ENCODE data around the gene ICA1. TPM values are rescaled to one million over a fixed set of nuclear protein-coding genes. Genes with fewer than 3 reads are reported as not detected.

ICA1 gene
- total and polyA plus RNA-seq, 2 of the 13 experiments (the other 11 are each of a cell fraction or from before 2014, with no cell fraction given): 0.29 TPM; not detected in 1

DNA sequence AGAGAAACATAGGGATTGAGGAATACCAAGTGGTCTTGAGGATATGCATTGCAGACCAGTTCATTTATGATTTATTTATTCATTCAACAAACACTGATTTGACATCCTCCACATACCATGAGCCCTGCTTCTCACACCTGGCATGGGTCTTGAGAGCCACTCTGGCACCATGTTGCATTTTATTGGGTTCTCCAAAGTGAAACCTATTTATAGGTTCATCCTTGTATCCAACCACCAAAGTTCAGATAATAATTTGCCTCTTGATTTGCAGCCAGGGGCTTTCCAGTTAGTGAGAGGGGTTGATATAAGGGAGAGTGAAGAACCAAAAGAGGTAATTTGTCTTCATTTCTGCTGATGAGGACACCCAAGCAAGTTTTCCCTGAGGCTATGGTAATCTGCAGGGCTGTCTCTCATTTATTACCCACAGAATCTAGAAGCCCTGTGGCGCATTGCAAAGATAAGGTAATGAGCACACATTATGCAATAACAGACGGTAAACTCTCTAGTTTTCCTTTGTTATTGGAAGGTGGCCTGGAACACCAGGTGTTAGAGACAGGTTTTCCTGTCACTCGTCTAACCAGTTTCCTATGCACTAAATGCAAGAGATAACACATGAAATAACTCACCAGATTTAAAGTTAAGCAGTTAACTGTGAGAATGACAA is 28.8 kb upstream of the ICA1 start:
- H3K4me1 ChIP-seq (ENCODE audit: insufficient read depth, low read length): no peaks in the 10 kb centered on the region
- in situ Hi-C loops (cut with HindIII; ENCODE audit: extremely low pct_ligation_motif_present, low pct_unique_long_range_greater_than_20kb): no loop called here
- no peak for TF ChIP-seq ZSCAN21 (CRISPR knock-in tag; IDR thresholded peaks at IDR 0.05; ENCODE audit: borderline replicate concordance)
- no peak for TF ChIP-seq EP300 (IDR thresholded peaks at IDR 0.05; ENCODE audit: low read depth in 2 of 2, low read length in 2 of 2)
- TF ChIP-seq EP300 (CRISPR knock-in tag; IDR thresholded peaks at IDR 0.05; ENCODE audit: borderline replicate concordance): no peak
- no peak for TF ChIP-seq SNAI1 (CRISPR knock-in tag; IDR thresholded peaks at IDR 0.05; ENCODE audit: borderline replicate concordance)
- no peak for TF ChIP-seq TCF7L2 (IDR thresholded peaks at IDR 0.05; ENCODE audit: low read depth, low read length)
- no peak for TF ChIP-seq ZKSCAN5 (CRISPR knock-in tag; IDR thresholded peaks at IDR 0.05)
- no peak for TF ChIP-seq TP53 (CRISPR knock-in tag; conservative IDR thresholded peaks at IDR 0.05)
- TF ChIP-seq KLF6 (CRISPR knock-in tag; IDR thresholded peaks at IDR 0.05): no peak
- no peak for TF ChIP-seq NBN (conservative IDR thresholded peaks at IDR 0.05)
- no peak for TF ChIP-seq IKZF4 (CRISPR knock-in tag; IDR thresholded peaks at IDR 0.05; ENCODE audit: borderline replicate concordance, low read depth, not compliant biosample characterization)
- TF ChIP-seq NCOA1 (CRISPR knock-in tag; IDR thresholded peaks at IDR 0.05): no peak
- TF ChIP-seq ZFX (CRISPR knock-in tag; IDR thresholded peaks at IDR 0.05; ENCODE audit: low read depth): no peak
- TF ChIP-seq, protein P1, sequence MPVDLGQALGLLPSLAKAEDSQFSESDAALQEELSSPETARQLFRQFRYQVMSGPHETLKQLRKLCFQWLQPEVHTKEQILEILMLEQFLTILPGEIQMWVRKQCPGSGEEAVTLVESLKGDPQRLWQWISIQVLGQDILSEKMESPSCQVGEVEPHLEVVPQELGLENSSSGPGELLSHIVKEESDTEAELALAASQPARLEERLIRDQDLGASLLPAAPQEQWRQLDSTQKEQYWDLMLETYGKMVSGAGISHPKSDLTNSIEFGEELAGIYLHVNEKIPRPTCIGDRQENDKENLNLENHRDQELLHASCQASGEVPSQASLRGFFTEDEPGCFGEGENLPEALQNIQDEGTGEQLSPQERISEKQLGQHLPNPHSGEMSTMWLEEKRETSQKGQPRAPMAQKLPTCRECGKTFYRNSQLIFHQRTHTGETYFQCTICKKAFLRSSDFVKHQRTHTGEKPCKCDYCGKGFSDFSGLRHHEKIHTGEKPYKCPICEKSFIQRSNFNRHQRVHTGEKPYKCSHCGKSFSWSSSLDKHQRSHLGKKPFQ (CRISPR knock-in tag; IDR thresholded peaks at IDR 0.05; ENCODE audit: insufficient replicate concordance): no peak
- TF ChIP-seq ZBTB1 (CRISPR knock-in tag; IDR thresholded peaks at IDR 0.05; ENCODE audit: borderline replicate concordance): no peak
- TF ChIP-seq, protein P2, sequence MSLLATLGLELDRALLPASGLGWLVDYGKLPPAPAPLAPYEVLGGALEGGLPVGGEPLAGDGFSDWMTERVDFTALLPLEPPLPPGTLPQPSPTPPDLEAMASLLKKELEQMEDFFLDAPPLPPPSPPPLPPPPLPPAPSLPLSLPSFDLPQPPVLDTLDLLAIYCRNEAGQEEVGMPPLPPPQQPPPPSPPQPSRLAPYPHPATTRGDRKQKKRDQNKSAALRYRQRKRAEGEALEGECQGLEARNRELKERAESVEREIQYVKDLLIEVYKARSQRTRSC (CRISPR knock-in tag; IDR thresholded peaks at IDR 0.05; ENCODE audit: low read depth): no peak
- TF ChIP-seq HOXA3 (CRISPR knock-in tag; IDR thresholded peaks at IDR 0.05): no peak
- TF ChIP-seq TMF1 (CRISPR knock-in tag; IDR thresholded peaks at IDR 0.05; ENCODE audit: low read depth): no peak
- no peak for TF ChIP-seq ATF7 (IDR thresholded peaks at IDR 0.05)
- no peak for TF ChIP-seq ATF7 (CRISPR knock-in tag; IDR thresholded peaks at IDR 0.05)
- BruUV-seq (replicated peaks): no TSS peak
- WGBS (ENCODE audit: low lambda C conversion rate): 0% methylated on average over 3 of the region's 3 CpGs
- no peak overlapping the region for H3K9ac ChIP-seq (ENCODE audit: insufficient read depth, low read depth, low read length)
- H3K36me3 ChIP-seq (replicated peaks in 1 of 2; ENCODE audit: control insufficient read depth in 1 of 2, insufficient read depth in 2 of 2, low read length in 2 of 2): no peaks in the 10 kb centered on the region
- no peaks in the 10 kb centered on the region for H3K27me3 ChIP-seq (ENCODE audit: control insufficient read depth in 1 of 2, insufficient read depth in 2 of 2, low read length in 2 of 2)
- H3K4me2 ChIP-seq (ENCODE audit: low read depth, low read length): no peak overlapping the region
- DNase-seq (ENCODE audit: low spot score): no peak
- intact Hi-C loops (cut with micrococcal nuclease; ENCODE audit: unreplicated experiment): no loop called here
- no peak overlapping the region for H2AFZ ChIP-seq (ENCODE audit: low read length)
- POLR2A ChIA-PET: no interaction called here
- CTCF ChIA-PET (ENCODE audit: low intra/inter-chr PET ratio, low total read pairs): no interaction called here
- no peak for FAIRE-seq
- H3K4me3 ChIP-seq (replicated peaks in 1 of 3; ENCODE audit: insufficient read depth in 1 of 3, low read depth in 2 of 3, low read length in 3 of 3): no peak overlapping the region
- H4K20me1 ChIP-seq (ENCODE audit: insufficient read depth, low read length): no peaks in the 10 kb centered on the region
- no peaks in the 10 kb centered on the region for H3K79me2 ChIP-seq (ENCODE audit: insufficient read depth, low read length)
- no peak overlapping the region for H3K27ac ChIP-seq (ENCODE audit: extremely low read length, insufficient read depth, low read length)
- no peak for ATAC-seq
- H3K9me3 ChIP-seq (ENCODE audit: low read length): no peaks in the 10 kb centered on the region
